ENCODE measurements around the gene INO80D.

DNA sequence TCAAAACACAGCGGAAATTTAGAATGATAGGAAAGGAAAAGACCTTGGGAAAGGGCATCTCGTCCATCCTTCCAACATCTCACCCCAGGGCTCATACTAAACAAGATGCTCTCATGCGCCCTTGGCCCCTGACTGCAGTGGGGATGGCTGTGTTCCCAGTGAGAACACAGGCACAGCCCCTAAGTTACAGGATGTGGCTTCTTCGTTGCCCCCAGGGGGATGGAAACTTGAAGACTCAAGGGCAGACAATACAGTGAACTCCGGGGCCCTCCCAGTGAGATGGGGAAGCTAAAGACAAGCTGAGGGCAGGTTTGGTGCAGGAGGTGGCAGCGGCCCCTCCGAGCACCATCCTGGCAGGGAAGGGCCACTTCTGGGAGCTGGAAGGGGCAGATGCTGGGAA, 139.7 kb downstream of the INO80D start:
- TF ChIP-seq, protein P1, sequence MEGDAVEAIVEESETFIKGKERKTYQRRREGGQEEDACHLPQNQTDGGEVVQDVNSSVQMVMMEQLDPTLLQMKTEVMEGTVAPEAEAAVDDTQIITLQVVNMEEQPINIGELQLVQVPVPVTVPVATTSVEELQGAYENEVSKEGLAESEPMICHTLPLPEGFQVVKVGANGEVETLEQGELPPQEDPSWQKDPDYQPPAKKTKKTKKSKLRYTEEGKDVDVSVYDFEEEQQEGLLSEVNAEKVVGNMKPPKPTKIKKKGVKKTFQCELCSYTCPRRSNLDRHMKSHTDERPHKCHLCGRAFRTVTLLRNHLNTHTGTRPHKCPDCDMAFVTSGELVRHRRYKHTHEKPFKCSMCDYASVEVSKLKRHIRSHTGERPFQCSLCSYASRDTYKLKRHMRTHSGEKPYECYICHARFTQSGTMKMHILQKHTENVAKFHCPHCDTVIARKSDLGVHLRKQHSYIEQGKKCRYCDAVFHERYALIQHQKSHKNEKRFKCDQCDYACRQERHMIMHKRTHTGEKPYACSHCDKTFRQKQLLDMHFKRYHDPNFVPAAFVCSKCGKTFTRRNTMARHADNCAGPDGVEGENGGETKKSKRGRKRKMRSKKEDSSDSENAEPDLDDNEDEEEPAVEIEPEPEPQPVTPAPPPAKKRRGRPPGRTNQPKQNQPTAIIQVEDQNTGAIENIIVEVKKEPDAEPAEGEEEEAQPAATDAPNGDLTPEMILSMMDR (IDR thresholded peaks at IDR 0.05): no peak
- no peak for TF ChIP-seq POLR2A (IDR thresholded peaks at IDR 0.05)

Data from heart left ventricle (tissue), 13 donors.